Gastroesophageal sphincter (tissue), 4 donors: ENCODE data around the gene INPP4B. TPM values are rescaled to one million over a fixed set of nuclear protein-coding genes. Genes with fewer than 3 reads are reported as not detected.

ENCODE experiments used
- ATAC-seq: fragments of 150-250 bp; one replicate; pipeline ENCODE4 v1.9.1; 2016; ENCODE audit warnings: mild to moderate bottlenecking, moderate library complexity
- H3K27ac ChIP-seq, 4 donors: fragments of 200-600 bp; sonication (generic) in 3 of 4; 1 replicate in 3 of 4; 2 replicates in 1 of 4; pipeline ENCODE4 v1.5.1; 2016 to 2019
- H3K27me3 ChIP-seq: fragments of 200-600 bp; sonication (generic); one replicate; pipeline ENCODE4 v1.5.1; 2019
- H3K36me3 ChIP-seq, 2 donors: fragments of 200-600 bp; sonication (generic); one replicate each; pipeline ENCODE4 v1.5.1; 2019; ENCODE audit warnings: control low read depth in 1 of 2
- H3K4me1 ChIP-seq, 3 donors: fragments of 200-600 bp; sonication (generic); 1 replicate in 2 of 3; 2 replicates in 1 of 3; pipeline ENCODE4 v1.5.1; 2016 to 2019; ENCODE audit warnings: control low read depth in 2 of 3
- H3K4me3 ChIP-seq, 2 donors: fragments of 200-600 bp; sonication (generic); one replicate each; pipeline ENCODE4 v1.5.1; 2019; ENCODE audit warnings: mild to moderate bottlenecking in 1 of 2, moderate library complexity in 1 of 2
- H3K9me3 ChIP-seq, 3 donors: fragments of 200-600 bp; sonication (generic); one replicate each; pipeline ENCODE4 v1.5.1; 2017 to 2019; ENCODE audit warnings: control low read depth in 2 of 3
- EP300 ChIP-seq: sonication (generic); formaldehyde crosslinking; IDR thresholded peaks from one replicate; pipeline ENCODE4 v1.6.1; 2017; ENCODE audit warnings: antibody characterized with exemption, mild to moderate bottlenecking
- POLR2A ChIP-seq, 2 donors: fragments of 450-650 bp; IDR thresholded peaks; one replicate each; pipeline ENCODE4 v1.6.1; 2017; ENCODE audit warnings: antibody characterized with exemption in 2 of 2, mild to moderate bottlenecking in 2 of 2, moderate library complexity in 1 of 2
- POLR2AphosphoS5 ChIP-seq: sonication (generic); formaldehyde crosslinking; IDR thresholded peaks from one replicate; pipeline ENCODE4 v1.6.1; 2017; ENCODE audit warnings: antibody characterized with exemption
- WGBS, 2 donors: methylation state at CpG; one replicate each; pipeline ENCODE4 v1.1.5; 2018; ENCODE audit warnings: low coverage in 1 of 2; 5-methylcytosine and 5-hydroxymethylcytosine counted together
- total RNA-seq, 4 donors: library from RNA; depleted of rRNA; stranded (reverse); fragments of >200 nt; gene quantifications; one replicate each; pipeline ENCODE4 v1.1.0, GENCODE V29; 2016
- TF ChIP-seq, protein P1 (sequence below), 4 experiments: fragments of 200-600 bp in 2 of 4; fragments of 450-650 bp in 2 of 4; sonication (generic) in 1 of 4; IDR thresholded peaks; one replicate each; pipeline ENCODE4 v1.5.1; 2017 to 2019; ENCODE audit warnings: antibody characterized with exemption in 4 of 4, mild to moderate bottlenecking in 2 of 4, moderate library complexity in 2 of 4

INPP4B gene
- total RNA-seq, 4 donors from 2014 or later, result 17.6 to 63.8 (median 31.3) TPM

DNA sequence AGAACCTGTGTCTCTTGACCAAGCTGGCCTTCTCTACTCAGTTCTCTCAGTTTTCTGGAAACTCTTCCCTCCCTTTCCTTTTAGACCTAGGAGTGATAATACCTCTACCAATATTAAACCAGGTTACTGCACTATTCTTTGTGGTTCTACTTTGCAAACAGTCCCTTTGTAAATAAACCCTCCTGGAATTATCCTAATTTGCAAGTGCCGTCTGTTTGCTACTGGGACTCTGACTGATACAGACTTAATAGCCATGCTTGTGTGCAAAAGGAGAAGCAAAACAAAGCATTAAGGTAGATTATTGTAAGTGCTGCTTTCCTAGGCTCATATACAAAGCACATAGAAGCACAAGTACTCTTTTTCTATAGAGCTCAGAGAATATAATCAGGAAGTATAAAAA is 507.0 kb downstream of the INPP4B start:
- H3K27ac ChIP-seq, result no peak overlapping the region
- H3K27me3 ChIP-seq, result no peaks in the 10 kb centered on the region
- ATAC-seq, result no peak
- H3K9me3 ChIP-seq, result no peaks in the 10 kb centered on the region
- no peaks in the 10 kb centered on the region for H3K4me1 ChIP-seq
- TF ChIP-seq EP300, result no peak
- TF ChIP-seq, protein P1, sequence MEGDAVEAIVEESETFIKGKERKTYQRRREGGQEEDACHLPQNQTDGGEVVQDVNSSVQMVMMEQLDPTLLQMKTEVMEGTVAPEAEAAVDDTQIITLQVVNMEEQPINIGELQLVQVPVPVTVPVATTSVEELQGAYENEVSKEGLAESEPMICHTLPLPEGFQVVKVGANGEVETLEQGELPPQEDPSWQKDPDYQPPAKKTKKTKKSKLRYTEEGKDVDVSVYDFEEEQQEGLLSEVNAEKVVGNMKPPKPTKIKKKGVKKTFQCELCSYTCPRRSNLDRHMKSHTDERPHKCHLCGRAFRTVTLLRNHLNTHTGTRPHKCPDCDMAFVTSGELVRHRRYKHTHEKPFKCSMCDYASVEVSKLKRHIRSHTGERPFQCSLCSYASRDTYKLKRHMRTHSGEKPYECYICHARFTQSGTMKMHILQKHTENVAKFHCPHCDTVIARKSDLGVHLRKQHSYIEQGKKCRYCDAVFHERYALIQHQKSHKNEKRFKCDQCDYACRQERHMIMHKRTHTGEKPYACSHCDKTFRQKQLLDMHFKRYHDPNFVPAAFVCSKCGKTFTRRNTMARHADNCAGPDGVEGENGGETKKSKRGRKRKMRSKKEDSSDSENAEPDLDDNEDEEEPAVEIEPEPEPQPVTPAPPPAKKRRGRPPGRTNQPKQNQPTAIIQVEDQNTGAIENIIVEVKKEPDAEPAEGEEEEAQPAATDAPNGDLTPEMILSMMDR (IDR thresholded peaks at IDR 0.05), result no peak
- TF ChIP-seq POLR2AphosphoS5, result no peak
- no peak for TF ChIP-seq POLR2A (IDR thresholded peaks at IDR 0.05)
- no peaks in the 10 kb centered on the region for H3K36me3 ChIP-seq
- no peak overlapping the region for H3K4me3 ChIP-seq
- WGBS, 2 donors, result 82 to 100% methylated on average over 1 of the region's 1 CpG

DNA sequence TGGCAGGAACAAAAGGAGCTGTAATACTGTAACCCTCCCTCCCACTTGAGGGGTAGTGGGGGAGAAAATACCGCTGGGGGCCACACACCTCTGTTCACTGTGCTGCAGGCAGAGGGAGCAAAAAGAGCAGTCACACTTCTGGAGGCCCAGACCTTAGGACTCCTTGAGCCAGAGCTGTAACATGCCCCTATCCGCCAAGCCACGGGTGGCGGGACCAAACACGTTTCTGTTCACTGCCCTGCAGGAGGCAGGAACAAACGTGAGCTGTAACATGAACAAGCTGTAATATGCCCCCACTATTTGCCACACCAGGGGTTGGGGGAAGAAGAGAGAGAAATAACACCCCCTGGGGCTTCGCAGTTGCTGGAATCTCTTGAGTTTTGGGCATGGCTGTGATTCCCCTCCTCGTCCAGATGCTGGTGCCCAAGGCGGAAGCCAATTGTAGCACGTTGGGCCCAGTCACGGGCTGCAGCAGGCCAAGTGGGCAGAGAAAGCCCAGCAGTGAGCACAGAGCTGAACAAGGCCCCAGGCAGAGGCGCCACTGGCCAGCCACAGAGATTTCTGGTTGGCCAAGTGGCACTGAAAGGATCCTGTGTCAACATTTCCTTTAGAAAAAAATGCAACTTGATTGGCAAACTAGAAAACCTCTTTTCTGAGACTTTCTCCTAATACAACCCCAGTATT is 509.7 kb downstream of the INPP4B start:
- H3K4me3 ChIP-seq, result no peak overlapping the region
- no peaks in the 10 kb centered on the region for H3K27me3 ChIP-seq
- no peak overlapping the region for H3K27ac ChIP-seq
- TF ChIP-seq EP300 (no peak), POLR2A (IDR thresholded peaks at IDR 0.05) (no peak), POLR2AphosphoS5 (no peak)
- TF ChIP-seq, protein P1 (IDR thresholded peaks at IDR 0.05), result no peak
- no peaks in the 10 kb centered on the region for H3K9me3 ChIP-seq
- WGBS, 2 donors, result 80 to 100% methylated on average over 1 of the region's 12 CpGs
- peaks cover 0 to 4% (median 0%) of the 10 kb centered on the region in 3 donors for H3K4me1 ChIP-seq
- no peak for ATAC-seq
- no peaks in the 10 kb centered on the region for H3K36me3 ChIP-seq

DNA sequence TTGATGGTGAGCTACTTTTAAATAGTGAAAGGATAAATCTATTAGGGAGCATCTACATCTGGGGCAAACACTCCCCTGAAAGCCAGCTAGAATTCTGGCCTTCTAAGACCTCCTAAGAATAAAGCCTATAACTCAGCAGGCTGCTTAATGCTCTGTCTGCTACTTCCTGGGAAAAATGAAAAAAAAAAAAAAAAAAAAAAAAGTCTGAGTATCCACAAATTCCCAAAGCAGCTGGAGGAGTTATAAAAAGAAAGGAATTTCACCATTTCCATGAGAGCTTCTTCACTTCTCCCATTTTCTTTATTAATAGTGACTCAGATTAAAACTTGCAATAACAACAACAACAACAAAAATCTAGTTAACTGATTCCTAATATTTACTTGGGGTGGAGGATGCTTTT is 511.2 kb downstream of the INPP4B start:
- no peak for TF ChIP-seq POLR2AphosphoS5
- no peak for TF ChIP-seq EP300
- TF ChIP-seq, protein P1 (IDR thresholded peaks at IDR 0.05), result no peak
- TF ChIP-seq POLR2A (IDR thresholded peaks at IDR 0.05), result no peak
- Histone ChIP-seq H3K4me1 (peaks cover 0 to 18% (median 0%) of the 10 kb centered on the region in 3 donors), H3K27me3 (no peaks in the 10 kb centered on the region), H3K36me3 (no peaks in the 10 kb centered on the region), H3K27ac (no peak overlapping the region), H3K4me3 (no peak overlapping the region), H3K9me3 (no peaks in the 10 kb centered on the region)
- no peak for ATAC-seq

DNA sequence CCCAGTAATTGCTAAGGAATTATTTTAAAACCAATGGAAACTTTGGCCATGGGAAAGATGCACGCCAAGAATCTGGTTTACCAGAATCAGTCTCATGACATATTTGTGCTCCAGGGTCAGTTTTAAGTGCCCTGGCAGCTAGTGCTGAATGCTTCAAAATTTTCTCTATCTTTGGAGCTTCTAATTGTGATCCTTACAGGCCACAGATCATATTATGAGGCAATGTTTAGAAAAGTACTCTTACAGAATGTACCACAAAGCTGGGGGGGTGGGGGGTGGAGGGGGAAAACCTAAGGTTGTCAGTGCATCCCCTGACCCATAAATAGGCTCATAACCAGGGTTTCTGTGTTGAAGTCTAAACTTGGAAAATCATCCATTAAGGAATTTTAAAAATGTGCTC is 514.5 kb downstream of the INPP4B start:
- no peaks in the 10 kb centered on the region for H3K9me3 ChIP-seq
- 50 to 55% methylated on average over 1 of the region's 1 CpG for WGBS, 2 donors
- no peak overlapping the region for H3K4me3 ChIP-seq
- TF ChIP-seq POLR2A (IDR thresholded peaks at IDR 0.05) (no peak), POLR2AphosphoS5 (no peak), EP300 (no peak)
- TF ChIP-seq, protein P1 (IDR thresholded peaks at IDR 0.05), result no peak
- H3K27me3 ChIP-seq, result no peaks in the 10 kb centered on the region
- no peak for ATAC-seq
- H3K36me3 ChIP-seq, result no peaks in the 10 kb centered on the region
- H3K27ac ChIP-seq, result no peak overlapping the region
- H3K4me1 ChIP-seq, result peaks cover 0 to 24% (median 0%) of the 10 kb centered on the region in 3 donors

DNA sequence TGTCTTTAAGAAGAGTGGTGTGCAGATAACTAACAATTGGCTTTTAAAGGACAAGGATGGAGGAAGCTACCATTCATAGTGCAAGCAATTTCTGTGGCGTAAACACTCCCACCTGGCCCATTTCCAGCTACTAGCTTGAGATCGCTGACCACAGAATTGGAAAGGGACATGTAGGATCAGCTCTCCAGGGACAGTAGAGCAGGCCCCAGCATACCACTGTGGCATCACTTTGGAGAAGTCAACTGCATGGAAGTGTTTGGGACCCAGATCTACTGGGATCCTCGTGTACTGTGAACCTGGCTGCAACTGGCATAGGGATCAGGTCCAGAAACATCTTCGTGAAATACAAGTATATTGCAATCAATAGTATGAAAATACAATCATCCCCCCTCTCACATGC is 515.0 kb downstream of the INPP4B start:
- no peaks in the 10 kb centered on the region for H3K27me3 ChIP-seq
- no peak for ATAC-seq
- no peaks in the 10 kb centered on the region for H3K9me3 ChIP-seq
- 64 to 88% methylated on average over 2 to 4 of the region's 4 CpGs for WGBS, 2 donors
- H3K4me1 ChIP-seq, result peaks cover 0 to 24% (median 0%) of the 10 kb centered on the region in 3 donors
- H3K36me3 ChIP-seq, result no peaks in the 10 kb centered on the region
- TF ChIP-seq POLR2A (IDR thresholded peaks at IDR 0.05) (no peak), EP300 (no peak), POLR2AphosphoS5 (no peak)
- TF ChIP-seq, protein P1 (IDR thresholded peaks at IDR 0.05), result no peak
- no peak overlapping the region for H3K4me3 ChIP-seq
- no peak overlapping the region for H3K27ac ChIP-seq
